ENCODE data around the gene EFHC1. TPM values are rescaled to one million over a fixed set of nuclear protein-coding genes. Genes with fewer than 3 reads are reported as not detected.

Gene EFHC1
- total and polyA plus RNA-seq, 2 of the 13 experiments (the other 11 are each of a cell fraction or from before 2014, with no cell fraction given): 23.4 to 29.5 TPM

DNA sequence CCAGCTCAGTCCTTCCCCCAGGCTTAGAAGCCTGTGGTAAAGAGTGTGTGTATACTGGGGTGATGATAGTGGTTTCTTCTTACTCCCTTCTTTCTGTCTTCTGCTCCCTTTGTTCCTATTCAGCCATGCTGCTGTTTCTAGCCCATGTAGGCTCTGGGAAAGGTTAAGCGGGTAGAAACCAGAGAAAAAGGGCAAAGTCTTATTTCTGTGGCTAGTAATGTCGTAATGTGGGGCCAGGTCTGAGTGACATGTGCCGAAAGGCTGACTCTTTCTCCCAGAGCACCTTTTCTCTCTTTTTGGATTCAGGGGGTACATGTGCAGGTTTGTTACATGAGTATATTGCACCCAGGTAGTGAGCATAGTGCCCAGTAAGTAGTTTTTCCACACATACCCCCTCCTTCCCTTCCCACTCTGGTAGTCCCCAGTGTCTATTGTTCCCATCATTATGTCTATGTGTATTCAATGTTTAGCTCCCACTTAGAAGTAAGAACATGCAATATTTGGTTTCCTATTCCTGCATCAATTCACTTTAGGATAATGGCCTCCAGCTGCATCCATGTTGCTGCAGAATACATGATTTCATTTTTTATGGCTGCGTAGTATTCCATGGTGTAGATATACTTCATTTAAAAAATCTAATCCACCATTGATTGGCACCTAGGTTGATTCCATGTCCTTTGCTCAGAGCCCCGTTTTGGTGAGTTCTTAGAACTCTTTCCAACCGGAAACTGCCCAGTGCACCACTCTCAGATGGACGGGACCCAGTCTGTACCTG, 74.3 kb downstream of the EFHC1 start (continued):
- TF ChIP-seq ZBTB34 (CRISPR knock-in tag; IDR thresholded peaks at IDR 0.05): no peak
- TF ChIP-seq ZNF256 (CRISPR knock-in tag; conservative IDR thresholded peaks at IDR 0.05): no peak
- TF ChIP-seq MEIS2 (CRISPR knock-in tag; IDR thresholded peaks at IDR 0.05): no peak
- TF ChIP-seq MIER2 (CRISPR knock-in tag; IDR thresholded peaks at IDR 0.05): no peak
- no peak for TF ChIP-seq CAMTA2 (CRISPR knock-in tag; IDR thresholded peaks at IDR 0.05; ENCODE audit: borderline replicate concordance)
- no peak for TF ChIP-seq TAF1 (CRISPR knock-in tag; IDR thresholded peaks at IDR 0.05)
- TF ChIP-seq ZNF205 (CRISPR knock-in tag; IDR thresholded peaks at IDR 0.05): no peak
- TF ChIP-seq CEBPB (IDR thresholded peaks at IDR 0.05; ENCODE audit: borderline replicate concordance, low read depth, low read length): peak; percentile 52; the same call in 1 of the 2 replicates
- TF ChIP-seq ZNF772 (CRISPR knock-in tag; IDR thresholded peaks at IDR 0.05): no peak
- no peak for TF ChIP-seq ZFP90 (CRISPR knock-in tag; IDR thresholded peaks at IDR 0.05; ENCODE audit: borderline replicate concordance)
- no peak for TF ChIP-seq FOSL1 (CRISPR knock-in tag; IDR thresholded peaks at IDR 0.05; ENCODE audit: borderline replicate concordance)
- no peak for TF ChIP-seq MEIS1 (CRISPR knock-in tag; IDR thresholded peaks at IDR 0.05; ENCODE audit: borderline replicate concordance)
- TF ChIP-seq SKI (IDR thresholded peaks at IDR 0.05; ENCODE audit: partially characterized antibody): no peak
- TF ChIP-seq DMAP1 (CRISPR knock-in tag; IDR thresholded peaks at IDR 0.05): no peak
- TF ChIP-seq ZNF292 (CRISPR knock-in tag; IDR thresholded peaks at IDR 0.05; ENCODE audit: borderline replicate concordance, low read depth): no peak
- TF ChIP-seq MED1 (CRISPR knock-in tag; IDR thresholded peaks at IDR 0.05): 0 out of 2 replicates have a peak, but pooled peaks have one; percentile 4
- no peak for TF ChIP-seq ZNF33B (CRISPR knock-in tag; IDR thresholded peaks at IDR 0.05)
- TF ChIP-seq ZNF317 (CRISPR knock-in tag; IDR thresholded peaks at IDR 0.05): 0 out of 2 replicates have a peak, but pooled peaks have one; percentile 3
- TF ChIP-seq ZKSCAN8 (CRISPR knock-in tag; IDR thresholded peaks at IDR 0.05; ENCODE audit: borderline replicate concordance): no peak
- TF ChIP-seq NFYB (CRISPR knock-in tag; IDR thresholded peaks at IDR 0.05): no peak
- TF ChIP-seq, protein P1, sequence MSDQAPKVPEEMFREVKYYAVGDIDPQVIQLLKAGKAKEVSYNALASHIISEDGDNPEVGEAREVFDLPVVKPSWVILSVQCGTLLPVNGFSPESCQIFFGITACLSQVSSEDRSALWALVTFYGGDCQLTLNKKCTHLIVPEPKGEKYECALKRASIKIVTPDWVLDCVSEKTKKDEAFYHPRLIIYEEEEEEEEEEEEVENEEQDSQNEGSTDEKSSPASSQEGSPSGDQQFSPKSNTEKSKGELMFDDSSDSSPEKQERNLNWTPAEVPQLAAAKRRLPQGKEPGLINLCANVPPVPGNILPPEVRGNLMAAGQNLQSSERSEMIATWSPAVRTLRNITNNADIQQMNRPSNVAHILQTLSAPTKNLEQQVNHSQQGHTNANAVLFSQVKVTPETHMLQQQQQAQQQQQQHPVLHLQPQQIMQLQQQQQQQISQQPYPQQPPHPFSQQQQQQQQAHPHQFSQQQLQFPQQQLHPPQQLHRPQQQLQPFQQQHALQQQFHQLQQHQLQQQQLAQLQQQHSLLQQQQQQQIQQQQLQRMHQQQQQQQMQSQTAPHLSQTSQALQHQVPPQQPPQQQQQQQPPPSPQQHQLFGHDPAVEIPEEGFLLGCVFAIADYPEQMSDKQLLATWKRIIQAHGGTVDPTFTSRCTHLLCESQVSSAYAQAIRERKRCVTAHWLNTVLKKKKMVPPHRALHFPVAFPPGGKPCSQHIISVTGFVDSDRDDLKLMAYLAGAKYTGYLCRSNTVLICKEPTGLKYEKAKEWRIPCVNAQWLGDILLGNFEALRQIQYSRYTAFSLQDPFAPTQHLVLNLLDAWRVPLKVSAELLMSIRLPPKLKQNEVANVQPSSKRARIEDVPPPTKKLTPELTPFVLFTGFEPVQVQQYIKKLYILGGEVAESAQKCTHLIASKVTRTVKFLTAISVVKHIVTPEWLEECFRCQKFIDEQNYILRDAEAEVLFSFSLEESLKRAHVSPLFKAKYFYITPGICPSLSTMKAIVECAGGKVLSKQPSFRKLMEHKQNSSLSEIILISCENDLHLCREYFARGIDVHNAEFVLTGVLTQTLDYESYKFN (CRISPR knock-in tag; conservative IDR thresholded peaks at IDR 0.05): 0 out of 2 replicates have a peak, but pooled peaks have one; percentile 13
- no peak for TF ChIP-seq NR3C1 (CRISPR knock-in tag; IDR thresholded peaks at IDR 0.05)
- no peak for TF ChIP-seq FOXM1 (CRISPR knock-in tag; IDR thresholded peaks at IDR 0.05)
- TF ChIP-seq ZMYM3 (CRISPR knock-in tag; IDR thresholded peaks at IDR 0.05): peak; percentile 62
- 0 out of 2 replicates have a peak, but pooled peaks have one; percentile 32 for TF ChIP-seq SMYD3 (CRISPR knock-in tag; IDR thresholded peaks at IDR 0.05)
- TF ChIP-seq, protein P2, sequence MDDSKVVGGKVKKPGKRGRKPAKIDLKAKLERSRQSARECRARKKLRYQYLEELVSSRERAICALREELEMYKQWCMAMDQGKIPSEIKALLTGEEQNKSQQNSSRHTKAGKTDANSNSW (CRISPR knock-in tag; IDR thresholded peaks at IDR 0.05; ENCODE audit: borderline replicate concordance): no peak
